ENCODE measurements around the gene PRKCA.

DNA sequence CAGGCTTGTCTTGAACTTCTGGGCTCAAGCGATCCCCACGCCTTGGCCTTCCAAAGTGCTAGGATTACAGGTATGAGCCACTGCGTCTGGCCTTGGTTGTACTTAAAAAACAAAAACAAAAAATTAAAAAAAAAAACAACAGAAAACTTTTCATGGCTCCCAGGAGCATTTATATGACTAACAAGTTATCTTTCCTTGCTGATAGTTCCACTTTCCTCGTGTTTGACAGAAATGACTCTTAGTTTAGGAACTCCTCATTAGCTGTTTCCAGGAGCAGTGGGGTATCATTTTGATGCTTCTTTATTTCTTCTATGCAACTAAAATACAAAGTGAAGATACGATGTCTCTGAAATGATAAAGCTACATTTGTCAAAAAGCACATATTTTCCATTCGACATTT is 165.4 kb downstream of the PRKCA start:
- TF ChIP-seq, protein P1, sequence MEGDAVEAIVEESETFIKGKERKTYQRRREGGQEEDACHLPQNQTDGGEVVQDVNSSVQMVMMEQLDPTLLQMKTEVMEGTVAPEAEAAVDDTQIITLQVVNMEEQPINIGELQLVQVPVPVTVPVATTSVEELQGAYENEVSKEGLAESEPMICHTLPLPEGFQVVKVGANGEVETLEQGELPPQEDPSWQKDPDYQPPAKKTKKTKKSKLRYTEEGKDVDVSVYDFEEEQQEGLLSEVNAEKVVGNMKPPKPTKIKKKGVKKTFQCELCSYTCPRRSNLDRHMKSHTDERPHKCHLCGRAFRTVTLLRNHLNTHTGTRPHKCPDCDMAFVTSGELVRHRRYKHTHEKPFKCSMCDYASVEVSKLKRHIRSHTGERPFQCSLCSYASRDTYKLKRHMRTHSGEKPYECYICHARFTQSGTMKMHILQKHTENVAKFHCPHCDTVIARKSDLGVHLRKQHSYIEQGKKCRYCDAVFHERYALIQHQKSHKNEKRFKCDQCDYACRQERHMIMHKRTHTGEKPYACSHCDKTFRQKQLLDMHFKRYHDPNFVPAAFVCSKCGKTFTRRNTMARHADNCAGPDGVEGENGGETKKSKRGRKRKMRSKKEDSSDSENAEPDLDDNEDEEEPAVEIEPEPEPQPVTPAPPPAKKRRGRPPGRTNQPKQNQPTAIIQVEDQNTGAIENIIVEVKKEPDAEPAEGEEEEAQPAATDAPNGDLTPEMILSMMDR (IDR thresholded peaks at IDR 0.05) = no peak
- no peak for TF ChIP-seq POLR2A (IDR thresholded peaks at IDR 0.05)
